Endothelial cell of umbilical vein (primary cell): ENCODE measurements around the gene KIF1C. TPM values are rescaled to one million over a fixed set of nuclear protein-coding genes. Genes with fewer than 3 reads are reported as not detected.

ENCODE experiments used
- BruUV-seq: library from RNA; stranded (reverse); fragments of 400-500 nt; replicated peaks from 2 replicates; lab custom pipeline; 2021; lab: Mats Ljungman, UMichigan
- CTCF ChIA-PET: fragments of 300-600, 350-600 bp; sonication (Branson Sonifier 250); formaldehyde crosslinking; loops from one replicate; lab custom pipeline; 2021; ENCODE audit warnings: antibody characterized with exemption, inconsistent platforms; lab: Charles Lee
- POLR2A ChIA-PET: fragments of 300-600, 350-600 bp; sonication (Branson Sonifier 250); formaldehyde crosslinking; loops from one replicate; lab custom pipeline; 2021; ENCODE audit warnings: antibody characterized with exemption, inconsistent platforms; lab: Charles Lee
- DNase-seq: peaks from one replicate; pipeline ENCODE4 v3.0.0-alpha.2; 2011; ENCODE audit warnings: low read depth, low spot score
- FAIRE-seq: peaks from 2 replicates; lab custom pipeline; 2011; peaks lifted over from hg19 to GRCh38; lab: Jason Lieb, UNC
- H2AFZ ChIP-seq: 2 replicates; pipeline ENCODE4 v1.6.0; 2012; ENCODE audit warnings: low read depth, low read length, control low read depth, inconsistent platforms
- H3K27ac ChIP-seq: 2 replicates; pipeline ENCODE4 v1.5.1; 2011; ENCODE audit warnings: low read depth, mild to moderate bottlenecking, control low read depth, low read length, moderate library complexity; ENCODE audit not compliant: insufficient read depth
- H3K27me3 ChIP-seq, 2 experiments: 2 replicates each; pipeline versions ENCODE4 v1.6.0 to v1.6.1; 2011; ENCODE audit warnings: low read length in 2 of 2, mixed read lengths in 1 of 2; ENCODE audit not compliant: control insufficient read depth in 2 of 2, insufficient read depth in 2 of 2
- H3K36me3 ChIP-seq, 2 experiments: 2 replicates in 1 of 2; 3 replicates in 1 of 2; pipeline ENCODE4 v1.5.1; 2011; ENCODE audit warnings: low read length in 2 of 2, mild to moderate bottlenecking in 1 of 2, moderate library complexity in 1 of 2; ENCODE audit not compliant: control insufficient read depth in 2 of 2, insufficient read depth in 2 of 2; ENCODE audit errors: extremely low read depth in 1 of 2
- H3K4me1 ChIP-seq: 3 replicates; pipeline ENCODE4 v1.5.1; 2011; ENCODE audit warnings: mild to moderate bottlenecking, low read length; ENCODE audit not compliant: control insufficient read depth, insufficient read depth; ENCODE audit errors: extremely low read depth
- H3K4me2 ChIP-seq: 2 replicates; pipeline ENCODE4 v1.6.1; 2011; ENCODE audit warnings: low read length, control low read depth, mixed read lengths; ENCODE audit not compliant: insufficient read depth
- H3K4me3 ChIP-seq, 3 experiments: fragments of 200-600 bp in 1 of 3; sonication (generic), shearing (Covaris generic) in 1 of 3; replicated peaks in 1 of 3; 2 replicates each; pipeline ENCODE4 v1.5.1; 2011 to 2016; ENCODE audit warnings: control low read depth in 3 of 3, low read length in 3 of 3, mild to moderate bottlenecking in 2 of 3, inconsistent platforms in 1 of 3, low read depth in 1 of 3, moderate library complexity in 1 of 3; ENCODE audit not compliant: insufficient read depth in 1 of 3
- H3K79me2 ChIP-seq: 2 replicates; pipeline ENCODE4 v1.6.0; 2012; ENCODE audit warnings: low read length, inconsistent platforms; ENCODE audit not compliant: control insufficient read depth, insufficient read depth
- H3K9ac ChIP-seq: replicated peaks from 2 replicates; pipeline ENCODE3; 2011; ENCODE audit warnings: low read length, control low read depth; ENCODE audit not compliant: insufficient read depth; ENCODE audit errors: extremely low read depth
- H3K9me1 ChIP-seq: replicated peaks from 3 replicates; pipeline ENCODE4 v1.6.0; 2011; ENCODE audit warnings: mild to moderate bottlenecking, low read length; ENCODE audit not compliant: control insufficient read depth, insufficient read depth; ENCODE audit errors: extremely low read depth
- H3K9me3 ChIP-seq: replicated peaks from 2 replicates; pipeline ENCODE4 v1.5.1; 2012; ENCODE audit warnings: low read length, inconsistent platforms; ENCODE audit not compliant: control insufficient read depth, insufficient read depth
- H4K20me1 ChIP-seq: replicated peaks from 2 replicates; pipeline ENCODE3; 2011; ENCODE audit warnings: mild to moderate bottlenecking, low read length; ENCODE audit not compliant: control insufficient read depth, insufficient read depth; ENCODE audit errors: extremely low read depth
- FOS ChIP-seq: IDR thresholded peaks from 2 replicates; pipeline ENCODE4 v1.6.1; 2011; ENCODE audit warnings: mild to moderate bottlenecking, low read length, moderate library complexity, borderline replicate concordance; ENCODE audit not compliant: insufficient read depth
- JUN ChIP-seq: IDR thresholded peaks from 2 replicates; pipeline ENCODE4 v1.6.1; 2011; ENCODE audit warnings: borderline replicate concordance, low read depth; ENCODE audit not compliant: insufficient read length, insufficient read depth
- POLR2A ChIP-seq: IDR thresholded peaks from 2 replicates; pipeline ENCODE4 v1.6.1; 2012; ENCODE audit warnings: low read depth, mild to moderate bottlenecking, control low read depth, low read length
- POLR2AphosphoS5 ChIP-seq: IDR thresholded peaks from 2 replicates; pipeline ENCODE4 v1.6.1; 2012; ENCODE audit warnings: low read depth, mild to moderate bottlenecking, control low read depth, low read length, moderate library complexity; ENCODE audit not compliant: insufficient read depth
- dilution Hi-C: fragments of 300-500 bp; cut with MboI; formaldehyde crosslinking; loops from one replicate; pipeline ENCODE4 v1.15.0; 2019; ENCODE audit warnings: low sequenced_read_pairs; ENCODE audit not compliant: extremely low pct_ligation_motif_present
- intact Hi-C: fragments of 100-400 bp; cut with micrococcal nuclease; formaldehyde crosslinking; loops from one replicate; pipeline ENCODE4 v1.10.0; 2022
- polyA plus RNA-seq, 4 experiments: library from polyadenylated mRNA; depleted of rRNA in 3 of 4; stranded (reverse) in 3 of 4; unstranded in 1 of 4; fragments of >200 nt; gene quantifications; 2 replicates each; pipeline versions ENCODE4 v1.2.1 to v1.2.3, GENCODE V29; 2011 to 2012; ENCODE audit warnings: missing spikeins in 1 of 4
- total RNA-seq: library from RNA; stranded (reverse); gene quantifications from 2 replicates; pipeline ENCODE4 v1.2.3, GENCODE V29; 2021

KIF1C gene
- total and polyA plus RNA-seq, 2 donors (not counting 3 experiments of a cell fraction or from before 2014, with no cell fraction given), result 33.6 to 171 TPM

- intact Hi-C loops (loop anchor here (1.0 to 2.0 kb wide), 3 partner anchors 8 to 40 kb away; partner anchors contain the start of genes RNF167, SLC25A11 and SPAG7), dilution Hi-C loops (no loop called here)
- Histone ChIP-seq H3K79me2 (peaks cover 49% of the 10 kb centered on the region), H3K36me3 (peaks cover 8 to 20% of the 10 kb centered on the region in 2 experiments), H3K27me3 (no peaks in the 10 kb centered on the region), H3K9me3 (no peaks in the 10 kb centered on the region), H2AFZ (peak within 1 kb of the TSS; percentile 51), H3K27ac (peak within 1 kb of the TSS; percentile 90), H3K9ac (peak within 1 kb of the TSS; percentile 76), H3K4me1 (peaks cover 38% of the 10 kb centered on the region), H4K20me1 (no peaks in the 10 kb centered on the region), H3K4me3 (peak within 1 kb of the TSS; percentile 83 to 99 (median 95)), H3K4me2 (peak within 1 kb of the TSS; percentile 88), H3K9me1 (no peaks in the 10 kb centered on the region)
- TF ChIP-seq POLR2AphosphoS5 (peak; percentile 97), POLR2A (peak; percentile 95), JUN (no peak)
- FAIRE-seq (peak; percentile 77), DNase-seq (peak; percentile 81)
- CTCF ChIA-PET, result interaction anchor here (0.7 to 2.8 kb wide), 4 partner anchors 17 to 46 kb away, joined by 3 to 12 read pairs (median 3); partner anchors contain the start of gene CHRNE
- no TSS peak for BruUV-seq
- POLR2A ChIA-PET, result interaction anchor here (0.6 to 2.3 kb wide), 2 partner anchors 10 to 19 kb away, joined by 4 to 18 read pairs; partner anchors contain the start of gene SPAG7
Measured at GRCh38 chr17:4948166-4948930, 49.4 kb upstream of the KIF1C start, which contains the start of gene PFN1. PFN1 (minus strand) TSS chr17:4948530; CDS start chr17:4948394, 136 bp downstream.

- Histone ChIP-seq H3K4me2 (peak overlapping the region; percentile 88), H3K27me3 (no peaks in the 10 kb centered on the region), H3K9ac (peak overlapping the region; percentile 72), H3K4me3 (peak overlapping the region; percentile 81 to 99 (median 95)), H2AFZ (peak overlapping the region; percentile 51), H4K20me1 (no peaks in the 10 kb centered on the region), H3K9me1 (no peaks in the 10 kb centered on the region), H3K4me1 (peaks cover 44% of the 10 kb centered on the region), H3K27ac (peak overlapping the region; percentile 90), H3K36me3 (peaks cover 7 to 18% of the 10 kb centered on the region in 2 experiments), H3K79me2 (peaks cover 44% of the 10 kb centered on the region), H3K9me3 (no peaks in the 10 kb centered on the region)
- no TSS peak for BruUV-seq
- dilution Hi-C loops (no loop called here), intact Hi-C loops (loop anchor here (1.0 to 2.0 kb wide), 3 partner anchors 9 to 40 kb away; partner anchors contain the start of genes RNF167, SLC25A11 and SPAG7)
- ChIA-PET CTCF (interaction anchor here (0.7 to 2.8 kb wide), 5 partner anchors 16 to 46 kb away, joined by 3 to 12 read pairs (median 3); partner anchors contain the start of genes CHRNE and SPAG7), POLR2A (interaction anchor here (0.6 to 2.3 kb wide), 2 partner anchors 9 to 18 kb away, joined by 4 to 18 read pairs; partner anchors contain the start of gene SPAG7)
- TF ChIP-seq FOS, result no peak
- TF ChIP-seq POLR2A, result peak; percentile 51
- peak; percentile 74 for TF ChIP-seq POLR2AphosphoS5
- peak; percentile 88 for DNase-seq
- FAIRE-seq, result no peak
Measured at GRCh38 chr17:4948931-4949320, 48.8 kb upstream of the KIF1C start.
